ENCODE results near the gene TAS2R19.

Gene TAS2R19

DNA sequence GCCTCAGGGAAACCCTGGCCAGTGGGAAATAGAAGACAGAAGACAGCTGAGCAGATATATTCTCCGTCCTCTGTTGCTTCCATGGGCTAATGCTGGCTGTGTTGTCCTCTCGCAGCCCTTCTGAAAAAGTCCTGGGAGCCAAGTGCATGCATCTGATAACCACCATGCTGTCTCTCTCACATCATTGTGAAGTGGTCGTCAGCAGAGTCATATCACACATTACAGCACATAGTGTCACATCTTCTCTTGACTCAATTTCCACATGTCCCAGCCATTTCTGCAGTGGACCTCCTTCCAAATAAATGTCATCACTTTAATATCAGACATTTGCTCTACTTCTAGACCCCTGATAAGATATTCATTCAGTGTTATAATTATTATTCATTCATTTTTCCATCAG is 28.1 kb downstream of the TAS2R19 start:
- DNase-seq (ENCODE audit: low read depth in 2 of 2, low spot score in 1 of 2): no peak

DNA sequence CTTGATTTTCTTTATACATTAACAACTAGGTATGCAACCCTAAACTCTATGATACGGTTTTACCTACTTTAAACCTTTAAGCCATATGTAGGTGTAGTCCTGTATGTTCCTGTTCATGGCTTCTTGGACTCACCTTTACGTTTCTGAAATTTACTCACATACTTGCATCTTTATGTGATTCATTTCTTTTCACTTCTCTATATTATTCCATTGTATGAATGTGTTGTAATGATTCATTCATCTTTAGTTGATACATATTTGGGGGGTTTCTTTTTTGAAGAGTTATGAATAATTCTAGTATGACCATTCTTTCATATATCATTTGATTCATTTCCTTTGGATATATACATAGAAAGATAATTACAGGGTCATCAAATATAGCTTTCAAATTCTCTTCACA is 33.3 kb downstream of the TAS2R19 start:
- DNase-seq (ENCODE audit: low read depth in 2 of 2, low spot score in 1 of 2): no peak

DNA sequence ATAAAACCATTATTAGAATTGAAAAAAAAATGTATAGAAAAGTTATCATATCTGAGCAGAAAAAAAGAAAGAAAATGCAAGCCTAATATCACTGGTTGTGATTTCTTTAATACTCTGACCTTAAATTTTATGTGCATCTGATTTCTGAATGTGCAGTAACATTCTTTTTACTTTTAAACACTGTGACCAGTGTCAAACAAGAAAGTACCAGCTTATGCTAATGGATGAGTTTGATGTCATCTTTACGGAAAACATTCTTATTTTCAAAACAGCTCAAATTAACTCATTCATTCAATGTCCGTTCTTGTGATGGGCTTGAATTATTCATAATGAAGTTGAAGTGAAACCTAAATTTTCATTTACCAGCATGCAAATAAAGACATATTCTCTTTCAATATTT is 35.6 kb downstream of the TAS2R19 start, which contains the start of gene TAS2R50:
TAS2R50 (minus strand) TSS at position 101 of the 400 bp plus-strand sequence; CDS start at position 49, 52 bp downstream.
- no peak for DNase-seq (ENCODE audit: low read depth in 2 of 2, low spot score in 1 of 2)

DNA sequence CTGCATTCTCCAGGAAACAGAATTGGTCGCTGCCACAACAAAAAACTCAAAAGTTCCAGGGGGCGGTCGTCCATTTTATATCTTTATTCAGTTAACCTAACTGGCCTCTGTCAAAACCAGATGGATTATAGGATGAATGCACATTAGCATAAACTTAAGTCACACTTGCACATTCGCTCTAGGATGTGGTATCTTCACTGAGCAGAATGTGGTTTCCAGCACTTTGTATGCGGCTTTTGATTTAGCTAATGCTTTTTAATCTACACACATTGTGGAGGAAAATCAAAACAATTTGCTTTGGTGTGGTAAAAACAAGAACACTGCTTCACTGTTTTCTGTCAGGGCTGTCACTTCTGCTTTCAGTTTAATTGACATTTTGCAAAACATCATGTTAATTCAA is 40.2 kb downstream of the TAS2R19 start:
- DNase-seq (ENCODE audit: low read depth in 2 of 2, low spot score in 1 of 2): peak in 1 of 2 donors; percentile 7

DNA sequence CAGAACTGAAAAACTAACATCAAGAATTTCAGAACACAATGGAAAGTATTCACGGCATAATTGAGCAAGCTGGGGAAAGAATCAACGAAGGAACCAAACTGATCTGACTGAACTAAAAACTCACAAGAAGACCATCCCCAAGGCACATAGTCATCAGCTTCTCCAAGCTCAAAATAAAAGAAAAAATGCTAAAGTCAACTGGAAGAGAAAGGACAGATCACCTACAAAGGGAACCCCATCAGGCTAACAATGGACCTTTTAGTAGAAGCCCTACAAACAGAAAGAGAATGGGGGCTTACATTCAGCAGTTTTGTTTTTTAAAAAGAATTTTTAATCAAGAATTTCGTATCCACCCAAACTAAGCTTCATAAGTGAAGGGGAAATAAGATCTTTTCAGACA is 47.5 kb downstream of the TAS2R19 start:
- DNase-seq (ENCODE audit: low read depth in 2 of 2, low spot score in 1 of 2): no peak
